GM23338 (cell line): ENCODE measurements around the gene TBX18. TPM values are rescaled to one million over a fixed set of nuclear protein-coding genes. Genes with fewer than 3 reads are reported as not detected.

Experiments used
- ATAC-seq: fragments of 200-7000 bp; cut with Tn5 transposase; 3 replicates; pipeline ENCODE4 v1.9.1; 2020
- DNase-seq: peaks from one replicate; pipeline ENCODE4 v3.0.0-alpha.2; 2015; ENCODE audit warnings: low spot score
- H2AFZ ChIP-seq: fragments of 200-600 bp; sonication (generic); 2 replicates; pipeline ENCODE4 v1.8.0; 2016; ENCODE audit warnings: antibody characterized with exemption, mild to moderate bottlenecking, moderate library complexity
- H3F3A ChIP-seq: fragments of 200-600 bp; sonication (generic); replicated peaks from 2 replicates; pipeline ENCODE4 v1.8.0; 2017; ENCODE audit warnings: antibody characterized with exemption, mixed run types, low read depth
- H3K27ac ChIP-seq: fragments of 200-600 bp; sonication (generic); 2 replicates; pipeline ENCODE4 v1.6.1; 2016; ENCODE audit warnings: low read depth
- H3K27me3 ChIP-seq: fragments of 200-600 bp; sonication (generic); 2 replicates; pipeline ENCODE4 v1.8.0; 2016; ENCODE audit warnings: mild to moderate bottlenecking, mixed run types, moderate library complexity; ENCODE audit not compliant: insufficient read depth
- H3K36me3 ChIP-seq: fragments of 200-600 bp; sonication (generic); 2 replicates; pipeline ENCODE4 v1.8.0; 2016; ENCODE audit warnings: mild to moderate bottlenecking; ENCODE audit not compliant: insufficient read depth
- H3K4me1 ChIP-seq: fragments of 200-600 bp; sonication (generic); 2 replicates; pipeline ENCODE4 v1.8.0; 2016; ENCODE audit warnings: mild to moderate bottlenecking, moderate library complexity; ENCODE audit not compliant: insufficient read depth
- H3K4me2 ChIP-seq: fragments of 200-600 bp; sonication (generic); 2 replicates; pipeline ENCODE4 v1.7.1; 2017; ENCODE audit warnings: mixed run types
- H3K4me3 ChIP-seq: fragments of 200-600 bp; sonication (generic); 2 replicates; pipeline ENCODE4 v1.6.1; 2016; ENCODE audit warnings: mixed run types
- H3K79me2 ChIP-seq: fragments of 200-600 bp; sonication (generic); replicated peaks from 2 replicates; pipeline ENCODE4 v1.8.0; 2017; ENCODE audit warnings: mild to moderate bottlenecking; ENCODE audit not compliant: insufficient read depth
- H3K9me2 ChIP-seq: fragments of 200-600 bp; sonication (generic); 2 replicates; pipeline ENCODE4 v1.8.0; 2017; ENCODE audit not compliant: insufficient read depth
- H4K20me1 ChIP-seq: fragments of 200-600 bp; sonication (generic); replicated peaks from 2 replicates; pipeline ENCODE4 v1.8.0; 2017; ENCODE audit warnings: mild to moderate bottlenecking; ENCODE audit not compliant: insufficient read depth
- H3K27ac Mint-ChIP-seq: 2 replicates; pipeline ENCODE4 v1.8.0; 2020; ENCODE audit warnings: inconsistent platforms, mild to moderate bottlenecking, moderate library complexity, mixed read lengths
- H3K27me3 Mint-ChIP-seq: 3 replicates; pipeline ENCODE4 v1.8.0; 2022; ENCODE audit warnings: low read depth, mild to moderate bottlenecking, moderate library complexity, mixed read lengths, inconsistent platforms; ENCODE audit not compliant: insufficient read depth, poor library complexity
- H3K36me3 Mint-ChIP-seq: 3 replicates; pipeline ENCODE4 v1.8.0; 2021; ENCODE audit warnings: low read depth, mild to moderate bottlenecking, inconsistent platforms, moderate library complexity, mixed read lengths
- H3K4me1 Mint-ChIP-seq: 3 replicates; pipeline ENCODE4 v1.8.0; 2020; ENCODE audit warnings: mild to moderate bottlenecking, inconsistent platforms, mixed read lengths
- H3K4me3 Mint-ChIP-seq: 3 replicates; pipeline ENCODE4 v1.8.0; 2021; ENCODE audit warnings: moderate library complexity, mild to moderate bottlenecking, inconsistent platforms, mixed read lengths
- H3K9me3 Mint-ChIP-seq: 3 replicates; pipeline ENCODE4 v1.8.0; 2020; ENCODE audit warnings: moderate library complexity, mild to moderate bottlenecking, inconsistent platforms, mixed read lengths
- CREB1 ChIP-seq: fragments of 250-450 bp; sonication (Bioruptor Pico); IDR thresholded peaks from 2 replicates; pipeline ENCODE4 v1.5.0; 2020; ENCODE audit warnings: low read depth, mild to moderate bottlenecking, moderate library complexity
- CTCF ChIP-seq, 2 experiments: fragments of 200-600 bp in 1 of 2; sonication (generic) in 1 of 2; conservative IDR thresholded peaks; 2 replicates each; pipeline versions ENCODE4 v1.5.1 to v1.6.1; 2016 to 2017; ENCODE audit warnings: antibody characterized with exemption in 2 of 2, low read depth in 2 of 2, mild to moderate bottlenecking in 2 of 2, moderate library complexity in 1 of 2
- ETS1 ChIP-seq: IDR thresholded peaks from 2 replicates; pipeline ENCODE4 v1.6.1; 2016; ENCODE audit warnings: antibody characterized with exemption
- EZH2 ChIP-seq: fragments of 200-600 bp; sonication (generic); IDR thresholded peaks from one replicate; pipeline ENCODE4 v1.8.0; 2017; ENCODE audit warnings: antibody characterized with exemption, mild to moderate bottlenecking, low read depth; ENCODE audit not compliant: unreplicated experiment
- EZH2phosphoT487 ChIP-seq: fragments of 200-600 bp; sonication (generic); IDR thresholded peaks from one replicate; pipeline ENCODE4 v1.8.1; 2018; ENCODE audit warnings: antibody characterized with exemption; ENCODE audit not compliant: unreplicated experiment
- JUNB ChIP-seq: IDR thresholded peaks from one replicate; pipeline ENCODE4 v1.6.1; 2016; ENCODE audit warnings: antibody characterized with exemption; ENCODE audit not compliant: unreplicated experiment
- NANOG ChIP-seq: IDR thresholded peaks from 2 replicates; pipeline ENCODE4 v1.6.1; 2016; ENCODE audit warnings: antibody characterized with exemption, borderline replicate concordance
- POLR2AphosphoS5 ChIP-seq: IDR thresholded peaks from 2 replicates; pipeline ENCODE4 v1.6.1; 2016; ENCODE audit warnings: antibody characterized with exemption, low read depth
- REST ChIP-seq: IDR thresholded peaks from one replicate; pipeline ENCODE4 v1.6.1; 2018; ENCODE audit warnings: antibody characterized with exemption; ENCODE audit not compliant: unreplicated experiment
- STAT1 ChIP-seq: IDR thresholded peaks from one replicate; pipeline ENCODE4 v1.6.1; 2016; ENCODE audit warnings: antibody characterized with exemption; ENCODE audit not compliant: unreplicated experiment
- ZNF114 ChIP-seq: fragments of 250-450 bp; sonication (Bioruptor Pico); IDR thresholded peaks from 2 replicates; pipeline ENCODE4 v1.5.0; 2020; ENCODE audit warnings: mild to moderate bottlenecking, moderate library complexity
- ZNF331 ChIP-seq: fragments of 250-450 bp; sonication (Bioruptor Pico); IDR thresholded peaks from 2 replicates; pipeline ENCODE4 v1.5.0; 2020; ENCODE audit warnings: low read depth, mild to moderate bottlenecking, moderate library complexity
- ZNF462 ChIP-seq: fragments of 250-450 bp; sonication (Bioruptor Pico); IDR thresholded peaks from 2 replicates; pipeline ENCODE4 v1.5.0; 2020; ENCODE audit warnings: mild to moderate bottlenecking, moderate library complexity
- polyA plus RNA-seq: library from polyadenylated mRNA; unstranded; fragments of >200 nt; fragmentation: Nextera tagmentation; extraction: Ambion mirVana; gene quantifications from 2 replicates; pipeline ENCODE4 v1.2.1, GENCODE V29; 2016
- total RNA-seq: library from RNA; depleted of rRNA; stranded (reverse); fragments of >200 nt; shearing (Covaris generic); gene quantifications from 2 replicates; pipeline ENCODE4 v1.2.3, GENCODE V29; 2014

Gene TBX18
- total and polyA plus RNA-seq, 2 experiments from 2014 or later = 0.03 TPM; not detected in 1

- no peaks in the 10 kb centered on the region for H3K9me3 Mint-ChIP-seq
- H4K20me1 ChIP-seq = peaks cover 9% of the 10 kb centered on the region; the same call in 1 of the 2 replicates
- ATAC-seq = no peak
- no peaks in the 10 kb centered on the region for H3K4me1 ChIP-seq
- no peaks in the 10 kb centered on the region for H3F3A ChIP-seq
- no peak overlapping the region for H3K4me2 ChIP-seq
- H3K27ac ChIP-seq = no peak overlapping the region
- no peak for TF ChIP-seq NANOG
- no peak for TF ChIP-seq ETS1
- no peak for TF ChIP-seq ZNF114 (CRISPR knock-in tag)
- no peak for TF ChIP-seq REST
- TF ChIP-seq POLR2AphosphoS5 = no peak
- no peak for TF ChIP-seq STAT1
- no peak for TF ChIP-seq CREB1 (CRISPR knock-in tag)
- no peak for TF ChIP-seq CTCF (conservative IDR thresholded peaks at IDR 0.05; ENCODE audit: low read depth in 2 of 2)
- TF ChIP-seq ZNF462 = no peak
- TF ChIP-seq EZH2phosphoT487 = no peak
- TF ChIP-seq JUNB = no peak
- TF ChIP-seq ZNF331 (CRISPR knock-in tag) = no peak
- no peak for TF ChIP-seq EZH2
- no peaks in the 10 kb centered on the region for H3K36me3 ChIP-seq
- no peaks in the 10 kb centered on the region for H3K9me2 ChIP-seq
- no peak overlapping the region for H3K27ac Mint-ChIP-seq
- H3K36me3 Mint-ChIP-seq = no peaks in the 10 kb centered on the region
- no peak overlapping the region for H3K4me3 Mint-ChIP-seq
- no peak overlapping the region for H2AFZ ChIP-seq
- no peak for DNase-seq
- no peak overlapping the region for H3K4me3 ChIP-seq
- peaks cover 2% of the 10 kb centered on the region; the same call in 2 of the 3 replicates for H3K4me1 Mint-ChIP-seq
- peaks cover 23% of the 10 kb centered on the region for H3K27me3 Mint-ChIP-seq
- H3K79me2 ChIP-seq = no peaks in the 10 kb centered on the region
- peaks cover 35% of the 10 kb centered on the region for H3K27me3 ChIP-seq
Measured at GRCh38 chr6:84756877-84757276, 7.5 kb downstream of the TBX18 start.
